H7 (cell line): ENCODE measurements around the gene NCBP2L. TPM values are rescaled to one million over a fixed set of nuclear protein-coding genes. Genes with fewer than 3 reads are reported as not detected.

Experiments used
- DNase-seq: peaks from one replicate; pipeline ENCODE4 v3.0.0; 2012
- H3K27me3 ChIP-seq: 2 replicates; pipeline ENCODE4 v1.6.0; 2011; ENCODE audit warnings: mild to moderate bottlenecking, low read length; ENCODE audit not compliant: control insufficient read depth, insufficient read depth
- H3K36me3 ChIP-seq: replicated peaks from 2 replicates; pipeline ENCODE4 v1.5.1; 2011; ENCODE audit warnings: low read length; ENCODE audit not compliant: control insufficient read depth, insufficient read depth
- H3K4me3 ChIP-seq: 2 replicates; pipeline ENCODE4 v1.5.1; 2011; ENCODE audit warnings: low read depth, mild to moderate bottlenecking, control low read depth, low read length, moderate library complexity; ENCODE audit not compliant: insufficient read depth
- total RNA-seq: library from RNA; depleted of rRNA; stranded (reverse); fragments of >200 nt; shearing (Covaris generic); gene quantifications from 2 replicates; pipeline ENCODE4 v1.2.3, GENCODE V29; 2014

NCBP2L gene
- total RNA-seq, 1 experiment from 2014 or later: not detected

- H3K27me3 ChIP-seq: peaks cover 6% of the 10 kb centered on the region
- DNase-seq: no peak
- no peak overlapping the region for H3K4me3 ChIP-seq
- no peaks in the 10 kb centered on the region for H3K36me3 ChIP-seq
These were observed 33.5 kb upstream of the NCBP2L start for GRCh38 chrX:107743995-107744394.

GRCh38 chrX:107744868-107745267 is 32.7 kb upstream of the NCBP2L start:
- no peak for DNase-seq
- Histone ChIP-seq H3K4me3 (no peak overlapping the region), H3K27me3 (peaks cover 6% of the 10 kb centered on the region), H3K36me3 (no peaks in the 10 kb centered on the region)

GRCh38 chrX:107747596-107748161 is 29.9 kb upstream of the NCBP2L start:
- Histone ChIP-seq H3K27me3 (0 out of 2 replicates have a peak, but pooled peaks cover 1% of the 10 kb centered on the region), H3K36me3 (no peaks in the 10 kb centered on the region), H3K4me3 (no peak overlapping the region)
- DNase-seq: no peak

GRCh38 chrX:107748506-107748905 is 29.0 kb upstream of the NCBP2L start:
- H3K4me3 ChIP-seq: no peak overlapping the region
- H3K27me3 ChIP-seq: 0 out of 2 replicates have a peak, but pooled peaks cover 1% of the 10 kb centered on the region
- DNase-seq: no peak
- no peaks in the 10 kb centered on the region for H3K36me3 ChIP-seq

- Histone ChIP-seq H3K27me3 (no peaks in the 10 kb centered on the region), H3K4me3 (no peak overlapping the region), H3K36me3 (no peaks in the 10 kb centered on the region)
- peak; percentile 55 for DNase-seq
These were observed 27.3 kb upstream of the NCBP2L start for GRCh38 chrX:107750263-107750662.

- Histone ChIP-seq H3K4me3 (no peak overlapping the region), H3K36me3 (no peaks in the 10 kb centered on the region), H3K27me3 (no peaks in the 10 kb centered on the region)
- no peak for DNase-seq
These were observed 26.6 kb upstream of the NCBP2L start for GRCh38 chrX:107750861-107751445.

GRCh38 chrX:107752043-107752442 is 25.5 kb upstream of the NCBP2L start:
- H3K4me3 ChIP-seq: no peak overlapping the region
- DNase-seq: no peak
- H3K27me3 ChIP-seq: no peaks in the 10 kb centered on the region
- H3K36me3 ChIP-seq: no peaks in the 10 kb centered on the region

- no peak for DNase-seq
- H3K36me3 ChIP-seq: no peaks in the 10 kb centered on the region
- no peak overlapping the region for H3K4me3 ChIP-seq
- H3K27me3 ChIP-seq: no peaks in the 10 kb centered on the region
These were observed 24.8 kb upstream of the NCBP2L start for GRCh38 chrX:107752714-107753113.

GRCh38 chrX:107753187-107753586 is 24.3 kb upstream of the NCBP2L start:
- H3K27me3 ChIP-seq: no peaks in the 10 kb centered on the region
- no peaks in the 10 kb centered on the region for H3K36me3 ChIP-seq
- no peak overlapping the region for H3K4me3 ChIP-seq
- DNase-seq: no peak

GRCh38 chrX:107755721-107756120 is 21.8 kb upstream of the NCBP2L start:
- Histone ChIP-seq H3K27me3 (no peaks in the 10 kb centered on the region), H3K4me3 (no peak overlapping the region), H3K36me3 (no peaks in the 10 kb centered on the region)
- no peak for DNase-seq

GRCh38 chrX:107758231-107758766 is 19.2 kb upstream of the NCBP2L start:
- no peaks in the 10 kb centered on the region for H3K36me3 ChIP-seq
- no peak for DNase-seq
- H3K4me3 ChIP-seq: no peak overlapping the region
- H3K27me3 ChIP-seq: no peaks in the 10 kb centered on the region

GRCh38 chrX:107760304-107761077 is 17.0 kb upstream of the NCBP2L start:
- H3K27me3 ChIP-seq: no peaks in the 10 kb centered on the region
- DNase-seq: no peak
- no peak overlapping the region for H3K4me3 ChIP-seq
- no peaks in the 10 kb centered on the region for H3K36me3 ChIP-seq

- Histone ChIP-seq H3K36me3 (no peaks in the 10 kb centered on the region), H3K4me3 (no peak overlapping the region), H3K27me3 (no peaks in the 10 kb centered on the region; the same call in 1 of the 2 replicates)
- DNase-seq: no peak
These were observed 13.9 kb upstream of the NCBP2L start for GRCh38 chrX:107763647-107764046.

- DNase-seq: no peak
- Histone ChIP-seq H3K4me3 (no peak overlapping the region), H3K27me3 (no peaks in the 10 kb centered on the region; the same call in 1 of the 2 replicates), H3K36me3 (no peaks in the 10 kb centered on the region)
These were observed 12.5 kb upstream of the NCBP2L start for GRCh38 chrX:107764845-107765608.
